Stomach (tissue), 9 donors: ENCODE measurements around the gene CXCR5. TPM values are rescaled to one million over a fixed set of nuclear protein-coding genes. Genes with fewer than 3 reads are reported as not detected.

ENCODE experiments used
- DNase-seq, 2 donors: peaks; one replicate each; pipeline versions ENCODE4 v3.0.0 to v3.0.0-alpha.2; 2013 to 2019
- H3K27ac ChIP-seq, 5 donors: fragments of 200-600 bp in 4 of 5; sonication (generic) in 4 of 5; one replicate each; pipeline ENCODE4 v1.5.1; 2013 to 2019; ENCODE audit warnings: mild to moderate bottlenecking in 1 of 5, moderate library complexity in 1 of 5
- H3K27me3 ChIP-seq, 3 donors: fragments of 200-600 bp; sonication (generic); one replicate each; pipeline ENCODE4 v1.5.1; 2017 to 2019; ENCODE audit warnings: mixed run types in 1 of 3
- H3K36me3 ChIP-seq, 4 donors: fragments of 200-600 bp; sonication (generic); 1 replicate in 3 of 4; 2 replicates in 1 of 4; pipeline ENCODE4 v1.5.1; 2016 to 2019
- H3K4me1 ChIP-seq, 4 donors: fragments of 200-600 bp; sonication (generic); one replicate each; pipeline ENCODE4 v1.5.1; 2016 to 2019
- H3K4me3 ChIP-seq, 4 donors: fragments of 200-600 bp; sonication (generic) in 3 of 4; one replicate each; pipeline ENCODE4 v1.5.1; 2016 to 2019; ENCODE audit warnings: mild to moderate bottlenecking in 1 of 4
- H3K9me3 ChIP-seq, 4 donors: fragments of 200-600 bp; sonication (generic); one replicate each; pipeline ENCODE4 v1.5.1; 2016 to 2019
- CTCF ChIP-seq, 7 experiments: fragments of 450-650 bp in 4 of 7; fragments of 200-600 bp in 3 of 7; sonication (generic) in 3 of 7; IDR thresholded peaks; one replicate each; pipeline ENCODE4 v1.5.1; 2016 to 2019; ENCODE audit warnings: antibody characterized with exemption in 7 of 7, control low read depth in 2 of 7, mild to moderate bottlenecking in 1 of 7
- EP300 ChIP-seq: sonication (generic); formaldehyde crosslinking; IDR thresholded peaks from one replicate; pipeline ENCODE4 v1.6.1; 2017; ENCODE audit warnings: antibody characterized with exemption
- POLR2A ChIP-seq, 4 donors: fragments of 450-650 bp; IDR thresholded peaks; one replicate each; pipeline ENCODE4 v1.6.1; 2016; ENCODE audit warnings: antibody characterized with exemption in 4 of 4, control low read depth in 2 of 4, mild to moderate bottlenecking in 1 of 4, moderate library complexity in 1 of 4
- POLR2AphosphoS5 ChIP-seq, 3 donors: sonication (generic); formaldehyde crosslinking; IDR thresholded peaks; one replicate each; pipeline ENCODE4 v1.6.1; 2016; ENCODE audit warnings: antibody characterized with exemption in 3 of 3
- WGBS, 5 donors: extraction: QIAGEN DNeasy Blood & Tissue Kit in 3 of 5; methylation state at CpG; one replicate each; pipeline versions ENCODE4 v1.1.5 to v1.1.7; 2013 to 2018; 5-methylcytosine and 5-hydroxymethylcytosine counted together
- intact Hi-C: fragments of 100-400 bp; cut with DNase I; formaldehyde crosslinking; loops from one replicate; pipeline ENCODE4 v1.15.1; 2023; ENCODE audit warnings: low total_unique reads
- polyA plus RNA-seq, 3 donors: library from polyadenylated mRNA; stranded (reverse); fragments of 200-250 nt; gene quantifications; one replicate each; pipeline ENCODE4 v1.2.3, GENCODE V29; 2013
- total RNA-seq, 5 donors: library from RNA; depleted of rRNA; stranded (reverse); fragments of >200 nt; gene quantifications; one replicate each; pipeline versions ENCODE4 v1.1.0 to v1.2.3, GENCODE V29; 2014 to 2016
- donor health status: healthy with polysubstance abuse.
- donor health status: Bipolar disorder and iron deficiency.
- donor health status: healthy.

The CXCR5 gene
- total and polyA plus RNA-seq, 8 donors = 0.12 to 0.60 (median 0.15) TPM; not detected in 4

GRCh38 chr11:118931571-118931970 lies 47.9 kb downstream of the CXCR5 start:
- DNase-seq = no peak
- intact Hi-C loops = no loop called here
- H3K27me3 ChIP-seq = no peaks in the 10 kb centered on the region

GRCh38 chr11:118933486-118933885 lies 49.8 kb downstream of the CXCR5 start:
- H3K36me3 ChIP-seq = no peaks in the 10 kb centered on the region
- no peak for TF ChIP-seq POLR2A (IDR thresholded peaks at IDR 0.05)
- TF ChIP-seq CTCF (IDR thresholded peaks at IDR 0.05) = no peak
- no peak for TF ChIP-seq EP300
- no peak for TF ChIP-seq POLR2AphosphoS5 (IDR thresholded peaks at IDR 0.05)
- no peak overlapping the region for H3K4me3 ChIP-seq
- intact Hi-C loops = no loop called here
- H3K4me1 ChIP-seq = peaks cover 24 to 42% (median 33%) of the 10 kb centered on the region in 4 donors
- WGBS, 5 donors = 6 to 19% (median 14%) methylated on average over 4 of the region's 4 CpGs
- H3K27me3 ChIP-seq = no peaks in the 10 kb centered on the region
- no peaks in the 10 kb centered on the region for H3K9me3 ChIP-seq
- H3K27ac ChIP-seq = peak overlapping the region in 4 of 5 donors; percentile 28 to 78 (median 60)
- peak; percentile 42 to 71 for DNase-seq

More at GRCh38 chr11:118931571-118931970, 47.9 kb downstream of the CXCR5 start:
- H3K36me3 ChIP-seq = no peaks in the 10 kb centered on the region
- H3K9me3 ChIP-seq = no peaks in the 10 kb centered on the region
- peak overlapping the region in 1 of 5 donors; percentile 14 for H3K27ac ChIP-seq
- TF ChIP-seq POLR2AphosphoS5 (IDR thresholded peaks at IDR 0.05) (no peak), EP300 (no peak)
- H3K4me3 ChIP-seq = no peak overlapping the region
- peaks cover 35 to 59% (median 52%) of the 10 kb centered on the region in 4 donors for H3K4me1 ChIP-seq

- peaks cover 19 to 33% (median 27%) of the 10 kb centered on the region in 4 donors for H3K4me1 ChIP-seq
- no peak overlapping the region for H3K27ac ChIP-seq
- intact Hi-C loops = no loop called here
- H3K4me3 ChIP-seq = no peak overlapping the region
- no peaks in the 10 kb centered on the region for H3K36me3 ChIP-seq
- no peaks in the 10 kb centered on the region for H3K9me3 ChIP-seq
- no peak for DNase-seq
- WGBS, 5 donors = 80 to 88% (median 87%) methylated on average over 8 of the region's 8 CpGs
- peaks cover 0 to 9% (median 3%) of the 10 kb centered on the region in 3 donors for H3K27me3 ChIP-seq
- TF ChIP-seq POLR2AphosphoS5 (IDR thresholded peaks at IDR 0.05) (no peak), POLR2A (IDR thresholded peaks at IDR 0.05) (no peak), EP300 (no peak), CTCF (IDR thresholded peaks at IDR 0.05) (no peak)
These were observed 51.7 kb downstream of the CXCR5 start for GRCh38 chr11:118935376-118935775.

- Histone ChIP-seq H3K4me1 (peaks cover 2 to 15% (median 8%) of the 10 kb centered on the region in 4 donors), H3K27me3 (peaks cover 0 to 13% (median 3%) of the 10 kb centered on the region in 3 donors), H3K27ac (no peak overlapping the region), H3K36me3 (no peaks in the 10 kb centered on the region), H3K4me3 (no peak overlapping the region), H3K9me3 (no peaks in the 10 kb centered on the region)
- intact Hi-C loops = no loop called here
- TF ChIP-seq CTCF (IDR thresholded peaks at IDR 0.05) (no peak), EP300 (no peak), POLR2AphosphoS5 (IDR thresholded peaks at IDR 0.05) (no peak), POLR2A (IDR thresholded peaks at IDR 0.05) (no peak)
- DNase-seq = no peak
- WGBS, 5 donors = 66 to 75% (median 72%) methylated on average over 11 of the region's 11 CpGs
These were observed 55.1 kb downstream of the CXCR5 start for GRCh38 chr11:118938491-118939403.
